Neural cell (in vitro differentiated cells): ENCODE data around the gene LMO7. TPM values are rescaled to one million over a fixed set of nuclear protein-coding genes. Genes with fewer than 3 reads are reported as not detected.

Source experiments
- H2AFZ ChIP-seq: fragments of 200-600, 300-800 bp; sonication (generic), shearing (Covaris generic); 2 replicates; pipeline ENCODE4 v1.6.0; 2014; ENCODE audit warnings: low read depth, mild to moderate bottlenecking, antibody characterized with exemption, low read length, moderate library complexity
- H3F3A ChIP-seq: fragments of 200-600 bp; shearing (Covaris generic); 2 replicates; pipeline ENCODE4 v1.6.1; 2016; ENCODE audit warnings: mild to moderate bottlenecking, moderate library complexity, mixed read lengths, antibody characterized with exemption, low read length; ENCODE audit not compliant: insufficient read depth, poor library complexity, severe bottlenecking
- H3K27ac ChIP-seq: fragments of 200-600, 300-800 bp; sonication (generic), shearing (Covaris generic); 2 replicates; pipeline ENCODE4 v1.5.1; 2014; ENCODE audit warnings: mild to moderate bottlenecking, low read length, moderate library complexity
- H3K27me3 ChIP-seq: fragments of 300-800, 200-600 bp; sonication (generic), shearing (Covaris generic); 2 replicates; pipeline ENCODE4 v1.6.0; 2014; ENCODE audit warnings: mild to moderate bottlenecking, low read depth, low read length, moderate library complexity; ENCODE audit not compliant: insufficient read depth
- H3K36me3 ChIP-seq: fragments of 300-800, 200-600 bp; sonication (generic), shearing (Covaris generic); 2 replicates; pipeline ENCODE4 v1.5.1; 2014; ENCODE audit warnings: mild to moderate bottlenecking, antibody characterized with exemption, low read length, moderate library complexity; ENCODE audit not compliant: insufficient read depth
- H3K4me2 ChIP-seq: fragments of 300-800, 200-600 bp; sonication (generic), shearing (Covaris generic); 2 replicates; pipeline ENCODE4 v1.6.0; 2014; ENCODE audit warnings: mild to moderate bottlenecking, low read length
- H3K4me3 ChIP-seq: fragments of 300-800, 200-600 bp; sonication (generic), shearing (Covaris generic); 2 replicates; pipeline ENCODE4 v1.5.1; 2014; ENCODE audit warnings: mild to moderate bottlenecking, low read length, moderate library complexity
- H3K79me2 ChIP-seq: fragments of 200-600 bp; shearing (Covaris generic); replicated peaks from 2 replicates; pipeline ENCODE4 v1.6.0; 2014; ENCODE audit warnings: mild to moderate bottlenecking, low read length, moderate library complexity; ENCODE audit not compliant: insufficient read depth
- H3K9ac ChIP-seq: fragments of 300-800, 200-600 bp; sonication (generic), shearing (Covaris generic); 2 replicates; pipeline ENCODE4 v1.6.1; 2016; ENCODE audit warnings: mild to moderate bottlenecking, low read length, mixed read lengths
- H3K9me2 ChIP-seq: fragments of 200-600 bp; shearing (Covaris generic); 2 replicates; pipeline ENCODE4 v1.6.1; 2016; ENCODE audit warnings: mild to moderate bottlenecking, low read length, mixed read lengths; ENCODE audit not compliant: insufficient read depth
- H3K9me3 ChIP-seq: fragments of 200-600, 300-800 bp; sonication (generic), shearing (Covaris generic); 2 replicates; pipeline ENCODE4 v1.6.1; 2016; ENCODE audit warnings: mild to moderate bottlenecking, mixed run types, low read length, moderate library complexity, mixed read lengths
- H4K20me1 ChIP-seq: fragments of 200-600 bp; shearing (Covaris generic); 2 replicates; pipeline ENCODE4 v1.6.1; 2016; ENCODE audit warnings: mild to moderate bottlenecking, mixed run types; ENCODE audit not compliant: insufficient read depth
- CTCF ChIP-seq: fragments of 450-650 bp; IDR thresholded peaks from 2 replicates; pipeline ENCODE4 v1.5.1; 2014; ENCODE audit warnings: antibody characterized with exemption, mild to moderate bottlenecking, moderate library complexity; ENCODE audit not compliant: poor library complexity, severe bottlenecking
- EP300 ChIP-seq: fragments of 450-650 bp; conservative IDR thresholded peaks from 2 replicates; pipeline ENCODE4 v1.6.1; 2014; ENCODE audit warnings: antibody characterized with exemption, mild to moderate bottlenecking, moderate library complexity; ENCODE audit not compliant: poor library complexity, severe bottlenecking
- EZH2 ChIP-seq: fragments of 200-600, 300-800 bp; shearing (Covaris generic), sonication (generic); IDR thresholded peaks from 2 replicates; pipeline ENCODE4 v1.6.1; 2014; ENCODE audit warnings: antibody characterized with exemption, low read length, borderline replicate concordance, mild to moderate bottlenecking; ENCODE audit not compliant: insufficient read depth, poor library complexity, severe bottlenecking
- MXI1 ChIP-seq: fragments of 450-650 bp; conservative IDR thresholded peaks from 2 replicates; pipeline ENCODE4 v1.6.1; 2014; ENCODE audit warnings: antibody characterized with exemption, mild to moderate bottlenecking; ENCODE audit not compliant: poor library complexity, severe bottlenecking
- POLR2AphosphoS5 ChIP-seq: IDR thresholded peaks from 2 replicates; pipeline ENCODE4 v1.6.1; 2012
- RAD21 ChIP-seq: fragments of 450-650 bp; conservative IDR thresholded peaks from 2 replicates; pipeline ENCODE4 v1.6.1; 2014; ENCODE audit warnings: antibody characterized with exemption, mild to moderate bottlenecking, moderate library complexity
- REST ChIP-seq: IDR thresholded peaks from 2 replicates; pipeline ENCODE4 v1.6.1; 2012; ENCODE audit warnings: borderline replicate concordance
- SMC3 ChIP-seq: fragments of 450-650 bp; conservative IDR thresholded peaks from 2 replicates; pipeline ENCODE4 v1.6.1; 2014; ENCODE audit warnings: antibody characterized with exemption, mild to moderate bottlenecking, moderate library complexity; ENCODE audit not compliant: poor library complexity
- TAF1 ChIP-seq: IDR thresholded peaks from 2 replicates; pipeline ENCODE4 v1.6.1; 2012; ENCODE audit warnings: low read depth
- polyA plus RNA-seq: library from polyadenylated mRNA; depleted of rRNA; stranded (reverse); fragments of >200 nt; gene quantifications from 2 replicates; pipeline ENCODE4 v1.2.3, GENCODE V29; 2014

Gene LMO7
- polyA plus RNA-seq, 1 donor from 2014 or later: 14.2 TPM

GRCh38 chr13:75760131-75761021 is 124.2 kb downstream of the LMO7 start:
- Histone ChIP-seq H3F3A (no peaks in the 10 kb centered on the region), H3K4me2 (no peak overlapping the region), H3K27me3 (no peaks in the 10 kb centered on the region), H3K27ac (peak overlapping the region; percentile 14), H3K79me2 (no peaks in the 10 kb centered on the region), H3K9ac (no peak overlapping the region), H3K4me3 (no peak overlapping the region), H2AFZ (no peak overlapping the region), H3K36me3 (no peaks in the 10 kb centered on the region), H4K20me1 (no peaks in the 10 kb centered on the region), H3K9me2 (no peaks in the 10 kb centered on the region), H3K9me3 (no peaks in the 10 kb centered on the region)
- TF ChIP-seq TAF1 (no peak), SMC3 (no peak), POLR2AphosphoS5 (no peak), REST (no peak), MXI1 (no peak), EZH2 (no peak), RAD21 (no peak), EP300 (no peak), CTCF (no peak)

- Histone ChIP-seq H3K9me2 (no peaks in the 10 kb centered on the region), H3F3A (no peaks in the 10 kb centered on the region), H2AFZ (no peak overlapping the region), H3K79me2 (no peaks in the 10 kb centered on the region), H3K27ac (no peak overlapping the region), H3K9me3 (no peaks in the 10 kb centered on the region), H3K36me3 (no peaks in the 10 kb centered on the region), H3K27me3 (no peaks in the 10 kb centered on the region), H4K20me1 (no peaks in the 10 kb centered on the region), H3K4me2 (no peak overlapping the region), H3K9ac (no peak overlapping the region), H3K4me3 (no peak overlapping the region)
- TF ChIP-seq CTCF: no peak
These were observed 125.2 kb downstream of the LMO7 start for GRCh38 chr13:75761369-75761768.
